Thyroid gland (tissue), 4 donors: Measurements from ENCODE around the gene TEK. TPM values are rescaled to one million over a fixed set of nuclear protein-coding genes. Genes with fewer than 3 reads are reported as not detected.

Experiments
- DNase-seq, 2 donors: peaks; one replicate each; pipeline ENCODE4 v3.0.0-alpha.2; 2019
- H3K27ac ChIP-seq, 3 donors: fragments of 200-600 bp; sonication (generic); 1 replicate in 2 of 3; 2 replicates in 1 of 3; pipeline ENCODE4 v1.5.1; 2016 to 2019; ENCODE audit warnings: mild to moderate bottlenecking in 1 of 3, moderate library complexity in 1 of 3
- H3K27me3 ChIP-seq: fragments of 200-600 bp; sonication (generic); one replicate; pipeline ENCODE4 v1.5.1; 2019
- H3K36me3 ChIP-seq, 2 donors: fragments of 200-600 bp; sonication (generic); one replicate each; pipeline ENCODE4 v1.5.1; 2016 to 2019
- H3K4me1 ChIP-seq, 2 donors: fragments of 200-600 bp; sonication (generic); one replicate each; pipeline ENCODE4 v1.5.1; 2017 to 2019
- H3K4me3 ChIP-seq, 3 donors: fragments of 200-600 bp; sonication (generic); replicated peaks in 1 of 3; 1 replicate in 2 of 3; 2 replicates in 1 of 3; pipeline ENCODE4 v1.5.1; 2016; ENCODE audit warnings: mild to moderate bottlenecking in 1 of 3
- H3K9me3 ChIP-seq: fragments of 200-600 bp; sonication (generic); one replicate; pipeline ENCODE4 v1.5.1; 2017
- CTCF ChIP-seq, 6 experiments: fragments of 200-600 bp in 3 of 6; fragments of 450-650 bp in 3 of 6; sonication (generic) in 3 of 6; IDR thresholded peaks; one replicate each; pipeline ENCODE4 v1.5.1; 2016 to 2019; ENCODE audit warnings: antibody characterized with exemption in 6 of 6, mild to moderate bottlenecking in 2 of 6, inconsistent platforms in 1 of 6, moderate library complexity in 1 of 6
- POLR2A ChIP-seq, 2 donors: fragments of 450-650 bp; IDR thresholded peaks; one replicate each; pipeline ENCODE4 v1.6.1; 2017; ENCODE audit warnings: antibody characterized with exemption in 2 of 2, mild to moderate bottlenecking in 2 of 2, moderate library complexity in 1 of 2
- WGBS, 2 donors: methylation state at CpG; one replicate each; pipeline ENCODE4 v1.1.5; 2017; 5-methylcytosine and 5-hydroxymethylcytosine counted together
- intact Hi-C: fragments of 100-400 bp; cut with DNase I; formaldehyde crosslinking; loops from one replicate; pipeline ENCODE4 v1.15.1; 2023
- total RNA-seq, 4 donors: library from RNA; depleted of rRNA; stranded (reverse); fragments of >200 nt; gene quantifications; one replicate each; pipeline ENCODE4 v1.2.3, GENCODE V29; 2016

Gene TEK
- total RNA-seq, 4 donors from 2014 or later, result 11.9 to 32.6 (median 15.9) TPM

DNA sequence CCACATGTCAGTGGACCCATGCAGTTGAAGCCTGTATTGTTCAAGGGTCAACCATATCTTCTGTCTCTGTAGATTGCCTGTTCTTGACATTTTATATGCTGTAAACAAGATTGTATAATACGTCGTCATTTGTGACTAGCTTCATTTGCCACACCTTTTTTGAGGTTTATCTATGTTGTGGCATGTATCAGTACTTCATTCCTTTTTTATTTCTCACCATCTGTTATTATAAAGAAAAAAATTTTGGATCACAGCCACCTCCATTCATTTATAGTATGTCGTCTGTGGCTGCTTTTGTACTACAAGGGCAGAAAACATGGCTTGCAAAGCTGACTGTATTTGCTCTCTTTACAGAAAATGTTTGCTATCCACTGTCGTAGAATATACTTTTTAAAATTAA is 72.4 kb downstream of the TEK start:
- Histone ChIP-seq H3K9me3 (no peaks in the 10 kb centered on the region), H3K36me3 (no peaks in the 10 kb centered on the region), H3K27me3 (no peaks in the 10 kb centered on the region), H3K27ac (no peak overlapping the region), H3K4me3 (no peak overlapping the region), H3K4me1 (peaks cover 19 to 34% of the 10 kb centered on the region in 2 donors)
- intact Hi-C loops, result no loop called here
- no peak for DNase-seq
- TF ChIP-seq CTCF (IDR thresholded peaks at IDR 0.05) (no peak), POLR2A (IDR thresholded peaks at IDR 0.05) (no peak)
- 82 to 89% methylated on average over 4 of the region's 4 CpGs for WGBS, 2 donors

- intact Hi-C loops, result no loop called here
- Histone ChIP-seq H3K27me3 (no peaks in the 10 kb centered on the region), H3K9me3 (no peaks in the 10 kb centered on the region), H3K4me1 (peaks cover 19 to 34% of the 10 kb centered on the region in 2 donors), H3K36me3 (no peaks in the 10 kb centered on the region), H3K4me3 (no peak overlapping the region), H3K27ac (no peak overlapping the region)
- WGBS, 2 donors, result 72 to 73% methylated on average over 3 of the region's 3 CpGs
- TF ChIP-seq CTCF (IDR thresholded peaks at IDR 0.05) (no peak), POLR2A (IDR thresholded peaks at IDR 0.05) (no peak)
- DNase-seq, result no peak
Observed at GRCh38 chr9:27182421-27182820, 73.4 kb downstream of the TEK start.

DNA sequence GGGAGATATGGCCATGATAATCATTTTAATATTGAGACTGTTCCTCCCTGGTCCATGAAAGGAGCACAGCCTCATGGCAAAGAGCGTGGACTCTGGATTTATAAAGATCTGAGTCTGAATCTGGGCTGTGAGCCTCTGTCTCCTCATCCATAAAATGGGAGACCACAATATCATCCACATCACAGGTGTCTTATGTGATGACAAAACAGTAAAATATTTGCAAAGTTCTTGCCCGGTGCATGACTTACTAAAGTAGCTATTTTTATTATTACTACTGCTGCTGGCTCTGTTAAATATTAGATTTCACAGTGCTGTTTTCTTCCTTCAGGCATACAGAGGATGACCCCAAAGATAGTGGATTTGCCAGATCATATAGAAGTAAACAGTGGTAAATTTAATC is 74.1 kb downstream of the TEK start:
- Histone ChIP-seq H3K27me3 (no peaks in the 10 kb centered on the region), H3K9me3 (no peaks in the 10 kb centered on the region), H3K4me3 (no peak overlapping the region), H3K36me3 (no peaks in the 10 kb centered on the region), H3K27ac (no peak overlapping the region), H3K4me1 (peaks cover 19 to 34% of the 10 kb centered on the region in 2 donors)
- intact Hi-C loops, result no loop called here
- TF ChIP-seq POLR2A (IDR thresholded peaks at IDR 0.05), result no peak
- no peak for TF ChIP-seq CTCF (IDR thresholded peaks at IDR 0.05)
- 95 to 96% methylated on average over 2 of the region's 2 CpGs for WGBS, 2 donors
- DNase-seq, result no peak

DNA sequence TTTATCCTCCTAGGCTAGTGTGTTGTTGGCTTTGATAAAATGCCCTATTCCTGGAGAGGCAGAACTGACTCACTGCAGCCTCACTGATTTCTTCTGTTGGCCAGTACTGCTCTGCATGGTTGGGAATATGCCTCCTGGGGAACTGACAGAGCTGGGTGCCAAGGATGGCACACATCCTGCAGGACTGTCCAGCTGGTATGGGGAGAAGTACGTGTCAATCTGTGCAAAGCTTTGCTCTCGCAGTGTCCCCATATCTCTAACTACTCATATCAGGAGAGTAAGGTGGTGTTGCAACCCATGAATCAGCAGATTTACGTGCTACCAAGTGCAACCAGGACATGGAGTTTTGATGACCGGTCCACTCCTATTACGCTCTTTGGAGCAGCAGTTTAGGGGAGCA is 74.7 kb downstream of the TEK start:
- peak overlapping the region in 1 of 3 donors; percentile 63 for H3K27ac ChIP-seq
- no peaks in the 10 kb centered on the region for H3K9me3 ChIP-seq
- H3K4me3 ChIP-seq, result no peak overlapping the region
- H3K27me3 ChIP-seq, result no peaks in the 10 kb centered on the region
- H3K4me1 ChIP-seq, result peaks cover 19 to 34% of the 10 kb centered on the region in 2 donors
- DNase-seq, result peak; percentile 27 to 29
- TF ChIP-seq CTCF (IDR thresholded peaks at IDR 0.05) (no peak), POLR2A (IDR thresholded peaks at IDR 0.05) (no peak)
- no peaks in the 10 kb centered on the region for H3K36me3 ChIP-seq
- intact Hi-C loops, result no loop called here
- 91 to 97% methylated on average over 4 to 5 of the region's 5 CpGs for WGBS, 2 donors

- intact Hi-C loops, result no loop called here
- WGBS, 2 donors, result 51 to 63% methylated on average over 5 of the region's 5 CpGs
- H3K9me3 ChIP-seq, result no peaks in the 10 kb centered on the region
- peak overlapping the region; percentile 31 to 63 (median 59) for H3K27ac ChIP-seq
- H3K36me3 ChIP-seq, result no peaks in the 10 kb centered on the region
- no peak for TF ChIP-seq CTCF (IDR thresholded peaks at IDR 0.05)
- TF ChIP-seq POLR2A (IDR thresholded peaks at IDR 0.05), result no peak
- H3K4me3 ChIP-seq, result no peak overlapping the region
- no peaks in the 10 kb centered on the region for H3K27me3 ChIP-seq
- H3K4me1 ChIP-seq, result peaks cover 19 to 34% of the 10 kb centered on the region in 2 donors
- DNase-seq, result peak; percentile 75 to 76
Observed at GRCh38 chr9:27184556-27185351, 75.7 kb downstream of the TEK start.
